Measurements from ENCODE around the gene CACNA2D3. TPM values are rescaled to one million over a fixed set of nuclear protein-coding genes. Genes with fewer than 3 reads are reported as not detected.

Gene CACNA2D3
- total RNA-seq, 2 experiments from 2014 or later = not detected

GRCh38 chr3:54305409-54306099 lies 183.2 kb downstream of the CACNA2D3 start:
- POLR2A ChIA-PET = no interaction called here
- H3K36me3 Mint-ChIP-seq = no peaks in the 10 kb centered on the region
- H3K27me3 Mint-ChIP-seq = no peaks in the 10 kb centered on the region
- no peaks in the 10 kb centered on the region for H3K9me3 Mint-ChIP-seq
- DNase-seq (no peak), ATAC-seq (ENCODE audit: low read depth) (no peak)
- no peaks in the 10 kb centered on the region for H3K4me1 Mint-ChIP-seq
- no peak overlapping the region for H3K4me3 Mint-ChIP-seq
- H3K27ac Mint-ChIP-seq = no peak overlapping the region

GRCh38 chr3:54307566-54308180 lies 185.3 kb downstream of the CACNA2D3 start:
- ATAC-seq (ENCODE audit: low read depth) (no peak), DNase-seq (no peak)
- H3K4me1 Mint-ChIP-seq = no peaks in the 10 kb centered on the region
- no peak overlapping the region for H3K4me3 Mint-ChIP-seq
- no peaks in the 10 kb centered on the region for H3K9me3 Mint-ChIP-seq
- H3K27me3 Mint-ChIP-seq = no peaks in the 10 kb centered on the region
- no peak overlapping the region for H3K27ac Mint-ChIP-seq
- no peaks in the 10 kb centered on the region for H3K36me3 Mint-ChIP-seq
- POLR2A ChIA-PET = no interaction called here

DNA sequence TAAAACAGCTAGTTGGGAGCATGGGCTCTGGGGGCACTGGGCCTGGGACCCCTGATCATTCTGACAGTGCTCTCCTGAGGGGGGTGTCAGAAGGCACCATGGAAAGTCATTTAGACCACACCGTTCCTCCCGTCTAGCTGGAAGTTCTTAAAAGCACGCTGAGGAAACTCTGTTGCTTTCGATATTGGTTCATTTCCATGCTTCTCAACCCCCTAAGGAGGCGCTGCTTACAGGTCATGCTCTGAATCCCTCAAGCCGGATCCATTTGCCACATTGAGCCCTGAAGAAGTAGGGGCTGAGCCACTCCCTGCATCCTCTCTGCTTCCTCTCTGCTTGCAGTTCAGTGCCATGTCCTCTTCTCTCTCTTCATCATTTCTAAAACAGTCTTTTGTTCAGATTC lies 187.2 kb downstream of the CACNA2D3 start:
- no peak for DNase-seq
- H3K4me1 Mint-ChIP-seq = no peaks in the 10 kb centered on the region
- H3K27ac Mint-ChIP-seq = no peak overlapping the region
- POLR2A ChIA-PET = no interaction called here
- no peak overlapping the region for H3K4me3 Mint-ChIP-seq
- no peaks in the 10 kb centered on the region for H3K27me3 Mint-ChIP-seq
- ATAC-seq (ENCODE audit: low read depth) = no peak
- no peaks in the 10 kb centered on the region for H3K36me3 Mint-ChIP-seq
- no peaks in the 10 kb centered on the region for H3K9me3 Mint-ChIP-seq

- ATAC-seq (ENCODE audit: low read depth) = no peak
- H3K27me3 Mint-ChIP-seq = no peaks in the 10 kb centered on the region
- H3K4me3 Mint-ChIP-seq = no peak overlapping the region
- H3K36me3 Mint-ChIP-seq = no peaks in the 10 kb centered on the region
- H3K9me3 Mint-ChIP-seq = no peaks in the 10 kb centered on the region
- no peak overlapping the region for H3K27ac Mint-ChIP-seq
- POLR2A ChIA-PET = no interaction called here
- no peak for DNase-seq
- H3K4me1 Mint-ChIP-seq = no peaks in the 10 kb centered on the region
Measured at GRCh38 chr3:54311211-54311747, 188.9 kb downstream of the CACNA2D3 start.

DNA sequence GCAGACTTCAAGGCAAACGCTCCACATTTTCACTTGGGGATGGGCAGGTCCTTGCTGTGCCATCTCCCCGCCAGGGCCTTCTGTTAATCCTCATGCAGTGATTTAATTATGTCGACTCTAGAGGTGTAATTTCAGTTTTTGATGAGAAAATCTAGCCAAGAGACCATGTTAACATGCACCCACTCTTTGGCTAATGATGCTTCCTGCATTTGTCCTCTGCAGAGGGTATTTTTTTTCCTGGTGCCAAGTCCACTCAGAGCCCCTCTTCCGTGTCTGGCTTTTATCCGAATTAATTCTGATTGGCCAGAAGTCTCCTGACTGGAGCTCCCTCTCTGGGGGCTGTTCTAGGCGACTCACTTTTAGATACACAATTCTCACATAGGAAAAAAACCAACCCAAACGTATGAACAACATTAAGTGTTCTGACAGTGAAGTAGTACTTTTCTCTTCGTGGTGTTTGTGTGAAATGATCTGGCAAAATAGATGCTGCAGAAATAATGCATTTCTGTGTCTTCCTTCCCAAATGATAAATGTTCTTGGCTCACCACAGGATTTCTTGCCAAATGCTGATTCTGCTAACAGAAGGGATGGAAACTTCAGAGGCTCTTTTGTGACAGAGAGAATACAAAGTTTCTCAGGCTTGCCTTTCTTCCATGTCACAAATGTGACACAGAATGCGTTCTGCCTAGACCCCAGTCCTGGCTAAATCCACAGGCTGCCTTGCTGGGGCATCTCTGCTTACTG lies 190.0 kb downstream of the CACNA2D3 start:
- no peaks in the 10 kb centered on the region for H3K27me3 Mint-ChIP-seq
- ATAC-seq (ENCODE audit: low read depth) = no peak
- H3K9me3 Mint-ChIP-seq = no peaks in the 10 kb centered on the region

GRCh38 chr3:54313418-54313817 lies 191.1 kb downstream of the CACNA2D3 start:
- H3K4me3 Mint-ChIP-seq = no peak overlapping the region
- H3K36me3 Mint-ChIP-seq = no peaks in the 10 kb centered on the region
- H3K4me1 Mint-ChIP-seq = no peaks in the 10 kb centered on the region
- POLR2A ChIA-PET = no interaction called here
- DNase-seq (no peak), ATAC-seq (ENCODE audit: low read depth) (no peak)
- no peak overlapping the region for H3K27ac Mint-ChIP-seq
- no peaks in the 10 kb centered on the region for H3K9me3 Mint-ChIP-seq
- H3K27me3 Mint-ChIP-seq = no peaks in the 10 kb centered on the region

More for the DNA sequence above, 190.0 kb downstream of the CACNA2D3 start:
- H3K27ac Mint-ChIP-seq = no peak overlapping the region
- POLR2A ChIA-PET = no interaction called here
- DNase-seq = no peak
- no peaks in the 10 kb centered on the region for H3K36me3 Mint-ChIP-seq
- H3K4me3 Mint-ChIP-seq = no peak overlapping the region
- H3K4me1 Mint-ChIP-seq = no peaks in the 10 kb centered on the region

DNA sequence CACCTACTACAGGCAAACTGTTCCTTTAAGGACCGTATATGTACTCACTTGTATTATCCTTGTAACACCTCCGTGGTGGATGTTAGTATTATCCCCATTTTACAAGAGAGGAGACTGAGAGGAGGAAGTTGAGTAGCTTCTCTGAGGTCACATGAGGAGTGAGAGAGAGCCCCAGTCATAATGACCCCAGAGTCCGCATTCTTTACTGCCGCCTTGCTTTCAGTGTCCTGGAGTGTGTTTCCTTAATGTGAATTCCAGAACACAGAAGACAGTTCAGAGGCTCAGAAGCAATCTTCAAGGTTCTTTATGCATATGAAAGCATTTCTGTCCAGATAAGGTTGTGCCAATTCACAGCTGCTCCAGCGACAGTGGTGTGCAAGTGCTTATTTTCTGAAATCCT lies 199.2 kb downstream of the CACNA2D3 start:
- Mint-ChIP-seq H3K27ac (no peak overlapping the region), H3K36me3 (no peaks in the 10 kb centered on the region), H3K4me1 (no peaks in the 10 kb centered on the region), H3K9me3 (no peaks in the 10 kb centered on the region), H3K27me3 (no peaks in the 10 kb centered on the region), H3K4me3 (no peak overlapping the region)
- POLR2A ChIA-PET = no interaction called here
- ATAC-seq (ENCODE audit: low read depth) (no peak), DNase-seq (no peak)

- Mint-ChIP-seq H3K36me3 (no peaks in the 10 kb centered on the region), H3K27me3 (no peaks in the 10 kb centered on the region), H3K27ac (no peak overlapping the region), H3K4me1 (no peaks in the 10 kb centered on the region), H3K9me3 (no peaks in the 10 kb centered on the region), H3K4me3 (no peak overlapping the region)
- no peak for DNase-seq
- POLR2A ChIA-PET = no interaction called here
- ATAC-seq (ENCODE audit: low read depth) = no peak
Measured at GRCh38 chr3:54322354-54322753, 200.0 kb downstream of the CACNA2D3 start.

GRCh38 chr3:54324103-54324502 lies 201.8 kb downstream of the CACNA2D3 start:
- POLR2A ChIA-PET = no interaction called here
- no peak overlapping the region for H3K4me3 Mint-ChIP-seq

DNA sequence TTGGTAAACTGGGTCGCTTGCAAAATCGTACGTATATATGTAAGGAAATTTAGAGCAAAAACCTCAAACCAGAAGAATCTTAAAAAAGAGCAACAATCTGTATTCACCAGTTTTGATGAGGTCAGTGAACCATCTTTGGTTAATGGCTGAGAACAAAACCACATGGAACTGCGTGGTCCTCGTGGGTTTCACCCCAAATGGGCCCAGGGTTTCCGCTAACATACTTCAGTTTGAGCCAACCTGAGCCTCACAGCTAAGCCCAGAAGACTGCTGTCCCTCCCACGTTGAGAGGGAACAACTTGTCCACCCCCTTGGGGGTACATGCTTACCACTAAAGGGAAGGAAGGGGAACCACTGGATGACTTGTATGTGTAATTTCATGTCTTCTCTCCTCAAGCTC lies 204.6 kb downstream of the CACNA2D3 start:
- Mint-ChIP-seq H3K36me3 (no peaks in the 10 kb centered on the region), H3K27ac (no peak overlapping the region), H3K4me1 (no peaks in the 10 kb centered on the region), H3K27me3 (no peaks in the 10 kb centered on the region), H3K4me3 (no peak overlapping the region), H3K9me3 (no peaks in the 10 kb centered on the region)
- DNase-seq (no peak), ATAC-seq (ENCODE audit: low read depth) (no peak)
- POLR2A ChIA-PET = no interaction called here

More at GRCh38 chr3:54324103-54324502, 201.8 kb downstream of the CACNA2D3 start:
- no peak for DNase-seq
- Mint-ChIP-seq H3K36me3 (no peaks in the 10 kb centered on the region), H3K27me3 (no peaks in the 10 kb centered on the region), H3K27ac (no peak overlapping the region), H3K4me1 (no peaks in the 10 kb centered on the region), H3K9me3 (no peaks in the 10 kb centered on the region)
- ATAC-seq (ENCODE audit: low read depth) = no peak

DNA sequence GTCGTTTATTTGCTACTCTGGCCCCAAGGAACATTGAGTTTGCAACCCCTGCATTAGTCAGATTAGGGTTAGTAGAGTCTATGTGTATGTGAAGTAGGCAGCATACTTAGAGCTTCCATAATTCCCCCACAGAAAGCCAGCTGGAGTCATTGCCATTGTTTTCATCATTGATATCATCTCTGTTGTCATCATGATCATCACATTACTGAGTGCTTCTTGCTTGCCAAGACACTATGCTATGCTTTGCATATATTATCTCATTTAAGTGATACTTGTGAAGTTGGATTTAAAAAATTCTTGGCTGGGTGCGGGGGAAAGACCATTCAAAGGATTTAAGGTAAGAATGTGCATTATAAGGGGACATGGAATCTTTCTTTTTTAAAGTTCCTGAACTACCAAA lies 209.0 kb downstream of the CACNA2D3 start:
- DNase-seq = no peak
- POLR2A ChIA-PET = no interaction called here
- Mint-ChIP-seq H3K4me3 (no peak overlapping the region), H3K4me1 (no peaks in the 10 kb centered on the region), H3K27me3 (no peaks in the 10 kb centered on the region), H3K36me3 (no peaks in the 10 kb centered on the region), H3K27ac (no peak overlapping the region), H3K9me3 (no peaks in the 10 kb centered on the region)
- ATAC-seq (ENCODE audit: low read depth) = no peak

DNA sequence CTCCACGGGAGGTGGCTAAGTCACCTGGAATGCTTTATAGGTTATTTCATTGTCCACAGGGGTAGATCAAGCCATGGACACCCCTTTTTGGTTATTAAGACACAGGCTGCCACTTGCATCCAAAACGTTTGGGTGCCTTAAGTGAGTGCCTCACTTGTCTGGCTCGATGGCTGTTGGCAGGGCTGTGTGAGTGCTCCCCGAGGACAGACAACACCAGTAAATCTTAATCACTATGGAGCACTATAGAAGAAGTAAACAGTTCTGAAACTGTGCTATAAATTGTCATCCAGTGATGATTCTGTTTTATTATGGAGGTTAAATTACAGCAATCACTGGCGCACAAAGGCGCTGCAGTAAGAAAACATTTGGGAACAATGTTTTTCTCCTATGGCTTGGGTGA lies 215.5 kb downstream of the CACNA2D3 start:
- H3K36me3 Mint-ChIP-seq = no peaks in the 10 kb centered on the region
- no peak overlapping the region for H3K27ac Mint-ChIP-seq
- DNase-seq (no peak), ATAC-seq (ENCODE audit: low read depth) (no peak)
- H3K4me1 Mint-ChIP-seq = no peaks in the 10 kb centered on the region
- POLR2A ChIA-PET = no interaction called here
- H3K4me3 Mint-ChIP-seq = no peak overlapping the region
- H3K9me3 Mint-ChIP-seq = peaks cover 2% of the 10 kb centered on the region
- H3K27me3 Mint-ChIP-seq = peaks cover 7% of the 10 kb centered on the region

GRCh38 chr3:54339608-54340007 lies 217.3 kb downstream of the CACNA2D3 start:
- no peak overlapping the region for H3K27ac Mint-ChIP-seq
- ATAC-seq (ENCODE audit: low read depth) = no peak
- no peak for DNase-seq
- H3K9me3 Mint-ChIP-seq = peaks cover 2% of the 10 kb centered on the region
- no peaks in the 10 kb centered on the region for H3K4me1 Mint-ChIP-seq
- H3K27me3 Mint-ChIP-seq = peaks cover 7% of the 10 kb centered on the region
- H3K36me3 Mint-ChIP-seq = no peaks in the 10 kb centered on the region
- no peak overlapping the region for H3K4me3 Mint-ChIP-seq
- POLR2A ChIA-PET = no interaction called here

- no peak overlapping the region for H3K27ac Mint-ChIP-seq
- DNase-seq (no peak), ATAC-seq (ENCODE audit: low read depth) (no peak)
- no peaks in the 10 kb centered on the region for H3K4me1 Mint-ChIP-seq
- H3K36me3 Mint-ChIP-seq = no peaks in the 10 kb centered on the region
- H3K9me3 Mint-ChIP-seq = peaks cover 2% of the 10 kb centered on the region
- POLR2A ChIA-PET = no interaction called here
- H3K27me3 Mint-ChIP-seq = peaks cover 7% of the 10 kb centered on the region
- no peak overlapping the region for H3K4me3 Mint-ChIP-seq
Measured at GRCh38 chr3:54341811-54342210, 219.5 kb downstream of the CACNA2D3 start.
